ENCODE data around the gene BLVRB.

DNA sequence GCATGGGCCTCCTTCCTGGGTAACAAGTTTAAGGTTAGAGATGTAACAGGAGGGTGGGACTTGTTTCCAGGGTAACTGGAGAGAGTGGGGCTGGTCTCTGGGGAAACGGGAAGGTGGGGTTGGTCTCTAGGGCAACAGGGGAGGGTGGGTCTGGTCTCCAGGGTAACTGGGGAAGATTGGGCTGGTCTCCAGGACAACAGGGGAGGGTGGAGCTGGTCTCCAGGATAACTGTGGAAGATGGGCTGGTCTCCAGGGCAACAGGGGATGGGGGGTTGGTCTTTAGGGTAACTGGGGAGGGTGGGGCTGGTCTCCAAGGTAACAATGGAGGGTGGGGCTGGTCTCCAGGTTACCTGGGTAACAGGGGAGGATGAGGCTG lies 37.8 kb upstream of the BLVRB start:
- TF ChIP-seq POLR2A (IDR thresholded peaks at IDR 0.05; ENCODE audit: low read depth, low read length) (no peak), POLR2AphosphoS5 (IDR thresholded peaks at IDR 0.05; ENCODE audit: low read depth, low read length) (no peak), TAF1 (IDR thresholded peaks at IDR 0.05; ENCODE audit: low read depth, low read length) (no peak), POU2F2 (IDR thresholded peaks at IDR 0.05; ENCODE audit: low read depth, low read length) (no peak), PAX5 (IDR thresholded peaks at IDR 0.05; ENCODE audit: insufficient read depth, low read length, severe bottlenecking) (no peak)
